A673 (cell line): ENCODE data around the gene ANAPC16. TPM values are rescaled to one million over a fixed set of nuclear protein-coding genes. Genes with fewer than 3 reads are reported as not detected.

Experiments used
- BruUV-seq: library from RNA; stranded (reverse); fragments of 400-500 nt; replicated peaks from 2 replicates; lab custom pipeline; 2021; lab: Mats Ljungman, UMichigan
- CTCF ChIA-PET: fragments of 300-600 bp; sonication (Branson Sonifier 250); formaldehyde crosslinking; loops from one replicate; lab custom pipeline; 2022; ENCODE audit warnings: antibody characterized with exemption; lab: Charles Lee
- POLR2A ChIA-PET: fragments of 300-600 bp; sonication (Branson Sonifier 250); formaldehyde crosslinking; loops from one replicate; lab custom pipeline; 2022; ENCODE audit warnings: antibody characterized with exemption; ENCODE audit not compliant: low non-redundant PET; lab: Charles Lee
- DNase-seq: peaks from one replicate; pipeline ENCODE4 v3.0.0-alpha.2; 2015; ENCODE audit warnings: low spot score
- H3K27ac ChIP-seq: fragments of 200-600 bp; sonication (generic); 2 replicates; pipeline ENCODE4 v1.5.1; 2016; ENCODE audit warnings: mixed run types, low read depth, mild to moderate bottlenecking, mixed read lengths, antibody characterized with exemption, low read length; ENCODE audit not compliant: poor library complexity, severe bottlenecking
- H3K27me3 ChIP-seq: fragments of 200-600 bp; sonication (generic); replicated peaks from 2 replicates; pipeline ENCODE4 v1.6.1; 2017; ENCODE audit warnings: mixed run types, low read depth, mild to moderate bottlenecking, mixed read lengths, antibody characterized with exemption, low read length; ENCODE audit not compliant: insufficient read depth, poor library complexity
- H3K36me3 ChIP-seq: fragments of 200-600 bp; sonication (generic); 2 replicates; pipeline ENCODE4 v1.6.1; 2016; ENCODE audit warnings: mixed run types, mild to moderate bottlenecking, mixed read lengths, antibody characterized with exemption, low read length; ENCODE audit not compliant: insufficient read depth, poor library complexity, severe bottlenecking
- H3K4me1 ChIP-seq: fragments of 200-600 bp; sonication (generic); 2 replicates; pipeline ENCODE4 v1.6.1; 2017; ENCODE audit warnings: mixed run types, mild to moderate bottlenecking, mixed read lengths, antibody characterized with exemption, low read length; ENCODE audit not compliant: insufficient read depth, poor library complexity, severe bottlenecking
- H3K4me3 ChIP-seq: fragments of 200-600 bp; sonication (generic); 2 replicates; pipeline ENCODE4 v1.5.1; 2016; ENCODE audit warnings: low read depth, mixed run types, mild to moderate bottlenecking, mixed read lengths, low read length; ENCODE audit not compliant: poor library complexity, severe bottlenecking
- H3K9me3 ChIP-seq: fragments of 200-600 bp; sonication (generic); 2 replicates; pipeline ENCODE4 v1.6.1; 2016; ENCODE audit warnings: mixed run types, low read depth, mild to moderate bottlenecking, mixed read lengths, antibody characterized with exemption, low read length; ENCODE audit not compliant: poor library complexity, severe bottlenecking
- CTCF ChIP-seq: fragments of 300-800, 200-600 bp; sonication (generic); conservative IDR thresholded peaks from 2 replicates; pipeline ENCODE4 v1.5.1; 2017; ENCODE audit warnings: low read depth, mild to moderate bottlenecking, antibody characterized with exemption, low read length, moderate library complexity, mixed read lengths
- EZH2 ChIP-seq: fragments of 200-600 bp; sonication (generic); IDR thresholded peaks from 2 replicates; pipeline ENCODE4 v1.6.1; 2017; ENCODE audit warnings: borderline replicate concordance, low read depth, mild to moderate bottlenecking, mixed read lengths, antibody characterized with exemption, low read length; ENCODE audit not compliant: poor library complexity, severe bottlenecking
- intact Hi-C: fragments of 100-400 bp; cut with micrococcal nuclease; formaldehyde crosslinking; loops from one replicate; pipeline ENCODE4 v1.10.0; 2022; ENCODE audit not compliant: unreplicated experiment
- total RNA-seq: library from RNA; stranded (reverse); gene quantifications from 2 replicates; pipeline ENCODE4 v1.2.3, GENCODE V29; 2021

ANAPC16 gene
- total RNA-seq, 1 experiment from 2014 or later = 57.6 TPM

DNA sequence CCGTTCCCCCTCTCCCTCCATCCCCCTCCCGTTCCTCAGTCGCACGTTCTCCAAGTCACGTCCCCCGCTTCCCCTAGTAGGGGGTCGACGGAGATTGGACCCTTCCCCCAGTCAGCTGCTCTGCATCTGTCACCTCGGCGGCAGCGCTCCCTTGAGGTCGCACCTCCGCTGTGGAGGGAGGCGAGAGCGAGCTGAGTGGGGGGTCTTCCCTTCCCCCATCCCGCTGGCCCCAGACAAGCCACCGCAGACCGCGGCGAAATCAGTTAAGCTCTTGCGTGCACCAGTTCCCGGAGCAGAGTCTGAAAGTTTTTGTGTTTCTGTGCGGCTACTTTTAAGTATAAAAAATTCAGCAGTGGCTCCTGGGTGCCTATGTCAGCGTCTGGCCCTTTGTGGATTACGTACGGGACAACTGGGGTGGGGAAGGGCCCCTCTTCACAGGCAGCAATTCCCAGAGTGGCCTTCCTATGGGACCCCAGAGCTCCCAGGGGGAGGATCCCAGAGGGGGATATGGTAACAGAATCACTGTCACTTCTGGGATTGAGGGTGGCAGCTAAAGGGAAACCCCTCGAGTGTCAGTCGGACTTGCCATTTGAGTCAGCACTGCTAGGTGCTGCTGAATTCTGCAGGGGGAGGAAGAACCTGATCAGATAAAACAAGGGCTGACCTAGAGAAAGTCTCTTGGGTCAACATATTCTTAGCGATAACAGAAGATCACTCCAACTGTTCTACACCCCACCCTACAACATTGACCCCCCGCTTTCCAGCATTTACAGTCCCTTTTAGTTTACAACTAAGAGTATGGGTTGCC lies 45.4 kb downstream of the ANAPC16 start:
- Histone ChIP-seq H3K4me3 (peak overlapping the region; percentile 45), H3K27me3 (no peaks in the 10 kb centered on the region), H3K9me3 (no peaks in the 10 kb centered on the region), H3K27ac (peak overlapping the region; percentile 86), H3K36me3 (no peaks in the 10 kb centered on the region), H3K4me1 (peaks cover 44% of the 10 kb centered on the region)
- CTCF ChIA-PET = interaction anchor here (0.5 to 0.9 kb wide), 2 partner anchors 14 to 129 kb away, joined by 4 to 5 read pairs; no protein-coding TSS in a partner anchor
- TF ChIP-seq CTCF (0 out of 2 replicates have a peak, but pooled peaks have one; percentile 35), EZH2 (no peak)
- no peak for DNase-seq
- BruUV-seq = no TSS peak
- intact Hi-C loops = no loop called here
- POLR2A ChIA-PET = interaction anchor here (0.8 to 1.2 kb wide), 2 partner anchors 12 to 60 kb away, joined by 3 to 8 read pairs; no protein-coding TSS in a partner anchor

DNA sequence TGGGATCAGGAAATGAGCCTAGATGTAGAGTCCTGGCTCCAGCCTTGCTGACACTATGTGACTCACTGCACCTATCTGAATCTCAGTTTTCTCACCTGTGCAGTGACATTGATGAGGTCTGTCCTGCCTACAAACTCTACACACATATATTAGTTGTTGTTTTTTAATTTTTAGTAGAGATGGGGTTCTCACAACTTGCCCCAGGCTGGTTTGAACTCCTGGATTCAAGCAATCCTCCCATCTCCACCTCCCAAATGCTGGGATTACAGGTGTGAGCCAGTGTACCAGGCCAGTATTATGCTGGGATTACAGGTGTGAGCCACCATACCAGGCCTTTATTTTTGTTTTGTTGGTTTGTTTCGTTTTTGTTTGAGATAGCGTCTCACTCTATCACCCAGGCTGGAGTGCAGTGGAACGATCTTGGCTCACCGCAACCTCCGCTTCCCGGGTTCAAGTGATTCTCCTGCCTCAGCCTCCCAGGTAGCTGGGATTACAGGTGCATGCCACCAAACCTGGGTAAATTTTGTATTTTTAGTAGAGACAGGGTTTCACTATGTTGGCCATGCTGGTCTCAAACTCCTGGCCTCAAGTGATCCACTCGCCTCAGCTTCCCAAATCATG lies 46.1 kb downstream of the ANAPC16 start:
- no peaks in the 10 kb centered on the region for H3K9me3 ChIP-seq
- H3K27me3 ChIP-seq = no peaks in the 10 kb centered on the region
- POLR2A ChIA-PET = no interaction called here
- no peaks in the 10 kb centered on the region for H3K36me3 ChIP-seq
- intact Hi-C loops = no loop called here
- no TSS peak for BruUV-seq
- CTCF ChIA-PET = no interaction called here
- no peak overlapping the region for H3K4me3 ChIP-seq
- no peak for TF ChIP-seq EZH2
- no peak for TF ChIP-seq CTCF
- H3K27ac ChIP-seq = peak overlapping the region; percentile 86
- DNase-seq = no peak
- H3K4me1 ChIP-seq = peaks cover 43% of the 10 kb centered on the region

- no peak overlapping the region for H3K4me3 ChIP-seq
- no peak for DNase-seq
- TF ChIP-seq CTCF = no peak
- TF ChIP-seq EZH2 = no peak
- no TSS peak for BruUV-seq
- ChIA-PET POLR2A (no interaction called here), CTCF (no interaction called here)
- no peaks in the 10 kb centered on the region for H3K27me3 ChIP-seq
- H3K4me1 ChIP-seq = peaks cover 35% of the 10 kb centered on the region
- H3K27ac ChIP-seq = no peak overlapping the region
- no peaks in the 10 kb centered on the region for H3K9me3 ChIP-seq
- no peaks in the 10 kb centered on the region for H3K36me3 ChIP-seq
- intact Hi-C loops = no loop called here
These were observed 47.9 kb downstream of the ANAPC16 start for GRCh38 chr10:72263613-72264241.
